HL-60 (cell line): Measurements from ENCODE around the gene TRMT61B.

ENCODE experiments used
- GABPA ChIP-seq: IDR thresholded peaks from 2 replicates; pipeline ENCODE4 v1.6.1; 2012; ENCODE audit warnings: low read depth
- POLR2AphosphoS5 ChIP-seq: IDR thresholded peaks from 2 replicates; pipeline ENCODE4 v1.6.1; 2012; ENCODE audit warnings: low read depth
- SPI1 ChIP-seq: IDR thresholded peaks from 2 replicates; pipeline ENCODE4 v1.6.1; 2012; ENCODE audit warnings: low read depth, mild to moderate bottlenecking, borderline replicate concordance
- TF ChIP-seq, protein P1 (sequence below): IDR thresholded peaks from one replicate; pipeline ENCODE4 v1.5.1; 2011; ENCODE audit warnings: low read length, control low read depth, inconsistent platforms; ENCODE audit not compliant: insufficient read depth
- TF ChIP-seq, protein P2 (sequence below): IDR thresholded peaks from 2 replicates; pipeline ENCODE4 v1.6.1; 2012; ENCODE audit warnings: low read depth; ENCODE audit not compliant: insufficient replicate concordance

DNA sequence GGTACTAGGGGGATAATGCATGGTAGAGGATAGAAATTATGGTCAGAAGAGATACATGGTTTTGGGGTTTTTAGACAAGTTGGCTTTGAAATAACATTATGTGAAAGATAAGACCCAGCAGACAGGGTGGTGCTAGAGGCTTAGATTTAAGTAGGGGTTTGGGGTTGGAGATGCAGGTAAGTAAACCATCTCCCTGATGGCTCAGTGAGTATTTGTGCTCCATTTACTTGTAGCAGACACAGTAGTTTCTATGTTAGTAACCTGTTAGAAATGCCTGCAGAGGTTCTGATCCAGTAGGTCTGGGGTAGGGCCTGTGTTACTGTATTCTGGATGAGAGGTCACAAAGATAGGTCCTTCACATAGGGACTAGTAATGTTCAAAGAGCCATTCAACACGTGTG is 38.1 kb upstream of the TRMT61B start:
- TF ChIP-seq, protein P1, sequence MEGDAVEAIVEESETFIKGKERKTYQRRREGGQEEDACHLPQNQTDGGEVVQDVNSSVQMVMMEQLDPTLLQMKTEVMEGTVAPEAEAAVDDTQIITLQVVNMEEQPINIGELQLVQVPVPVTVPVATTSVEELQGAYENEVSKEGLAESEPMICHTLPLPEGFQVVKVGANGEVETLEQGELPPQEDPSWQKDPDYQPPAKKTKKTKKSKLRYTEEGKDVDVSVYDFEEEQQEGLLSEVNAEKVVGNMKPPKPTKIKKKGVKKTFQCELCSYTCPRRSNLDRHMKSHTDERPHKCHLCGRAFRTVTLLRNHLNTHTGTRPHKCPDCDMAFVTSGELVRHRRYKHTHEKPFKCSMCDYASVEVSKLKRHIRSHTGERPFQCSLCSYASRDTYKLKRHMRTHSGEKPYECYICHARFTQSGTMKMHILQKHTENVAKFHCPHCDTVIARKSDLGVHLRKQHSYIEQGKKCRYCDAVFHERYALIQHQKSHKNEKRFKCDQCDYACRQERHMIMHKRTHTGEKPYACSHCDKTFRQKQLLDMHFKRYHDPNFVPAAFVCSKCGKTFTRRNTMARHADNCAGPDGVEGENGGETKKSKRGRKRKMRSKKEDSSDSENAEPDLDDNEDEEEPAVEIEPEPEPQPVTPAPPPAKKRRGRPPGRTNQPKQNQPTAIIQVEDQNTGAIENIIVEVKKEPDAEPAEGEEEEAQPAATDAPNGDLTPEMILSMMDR, result no peak
- TF ChIP-seq, protein P2, sequence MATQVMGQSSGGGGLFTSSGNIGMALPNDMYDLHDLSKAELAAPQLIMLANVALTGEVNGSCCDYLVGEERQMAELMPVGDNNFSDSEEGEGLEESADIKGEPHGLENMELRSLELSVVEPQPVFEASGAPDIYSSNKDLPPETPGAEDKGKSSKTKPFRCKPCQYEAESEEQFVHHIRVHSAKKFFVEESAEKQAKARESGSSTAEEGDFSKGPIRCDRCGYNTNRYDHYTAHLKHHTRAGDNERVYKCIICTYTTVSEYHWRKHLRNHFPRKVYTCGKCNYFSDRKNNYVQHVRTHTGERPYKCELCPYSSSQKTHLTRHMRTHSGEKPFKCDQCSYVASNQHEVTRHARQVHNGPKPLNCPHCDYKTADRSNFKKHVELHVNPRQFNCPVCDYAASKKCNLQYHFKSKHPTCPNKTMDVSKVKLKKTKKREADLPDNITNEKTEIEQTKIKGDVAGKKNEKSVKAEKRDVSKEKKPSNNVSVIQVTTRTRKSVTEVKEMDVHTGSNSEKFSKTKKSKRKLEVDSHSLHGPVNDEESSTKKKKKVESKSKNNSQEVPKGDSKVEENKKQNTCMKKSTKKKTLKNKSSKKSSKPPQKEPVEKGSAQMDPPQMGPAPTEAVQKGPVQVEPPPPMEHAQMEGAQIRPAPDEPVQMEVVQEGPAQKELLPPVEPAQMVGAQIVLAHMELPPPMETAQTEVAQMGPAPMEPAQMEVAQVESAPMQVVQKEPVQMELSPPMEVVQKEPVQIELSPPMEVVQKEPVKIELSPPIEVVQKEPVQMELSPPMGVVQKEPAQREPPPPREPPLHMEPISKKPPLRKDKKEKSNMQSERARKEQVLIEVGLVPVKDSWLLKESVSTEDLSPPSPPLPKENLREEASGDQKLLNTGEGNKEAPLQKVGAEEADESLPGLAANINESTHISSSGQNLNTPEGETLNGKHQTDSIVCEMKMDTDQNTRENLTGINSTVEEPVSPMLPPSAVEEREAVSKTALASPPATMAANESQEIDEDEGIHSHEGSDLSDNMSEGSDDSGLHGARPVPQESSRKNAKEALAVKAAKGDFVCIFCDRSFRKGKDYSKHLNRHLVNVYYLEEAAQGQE, result no peak
- no peak for TF ChIP-seq POLR2AphosphoS5
- no peak for TF ChIP-seq GABPA
- no peak for TF ChIP-seq SPI1
